ENCODE data around the gene PLA2G4C. TPM values are rescaled to one million over a fixed set of nuclear protein-coding genes. Genes with fewer than 3 reads are reported as not detected.
A peak's percentile ranks its signal among the peaks of the same experiment; 100 is the strongest.
"Not testable (repeated sequence)": the region's sequence is repeated elsewhere in the genome, so short reads cannot be mapped to it uniquely, and the experiment has no call there.

The PLA2G4C gene
- total RNA-seq, 2 experiments from 2014 or later: 0.82 to 2.1 TPM

DNA sequence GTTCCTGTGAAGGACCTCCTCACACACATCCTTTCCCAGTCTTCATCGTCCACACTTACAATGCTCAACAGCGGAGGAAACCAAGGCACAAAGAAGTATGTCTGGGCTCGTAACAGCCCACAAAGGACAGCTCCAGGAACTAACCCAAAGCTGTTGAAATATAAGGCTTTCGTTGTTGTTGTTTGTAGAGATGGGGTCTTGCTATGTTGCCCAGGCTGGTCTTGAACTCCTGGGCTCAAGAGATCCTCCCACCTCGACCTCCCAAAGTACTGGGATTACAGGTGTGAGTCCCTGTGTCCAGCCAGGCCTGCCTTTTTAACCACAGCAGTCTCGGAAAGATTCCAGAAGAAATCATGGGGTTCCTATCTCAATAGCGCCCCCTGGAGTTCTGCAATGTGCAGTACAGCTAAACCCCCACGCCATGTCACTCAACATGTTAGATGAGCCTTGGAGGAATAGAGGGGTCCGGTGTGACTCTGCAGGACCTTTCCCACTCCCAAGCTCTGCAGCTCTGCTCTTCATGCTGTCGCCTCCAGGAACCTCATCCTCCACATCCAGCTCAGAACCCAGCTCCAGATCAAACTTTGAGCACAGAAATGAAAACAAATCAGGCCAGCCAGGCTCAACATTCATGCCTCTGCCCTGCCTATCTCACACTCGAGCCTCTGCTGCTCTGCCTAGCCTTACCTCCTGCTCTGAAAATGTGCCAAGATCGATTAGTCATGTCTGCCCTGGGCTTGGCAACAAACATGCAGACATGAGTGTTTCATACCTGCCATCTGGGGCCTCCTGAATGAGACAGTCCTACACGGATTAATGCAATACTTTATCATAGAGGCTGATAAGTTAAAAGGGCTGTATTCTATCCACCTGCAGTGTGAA, 7.5 kb downstream of the PLA2G4C start:
- ATAC-seq (peak; percentile 47), DNase-seq (peak; percentile 53)
- Mint-ChIP-seq H3K4me1 (peaks cover 2% of the 10 kb centered on the region), H3K9me3 (ENCODE audit: low read depth) (no peaks in the 10 kb centered on the region), H3K4me3 (no peak overlapping the region), H3K27me3 (no peaks in the 10 kb centered on the region), H3K27ac (no peak overlapping the region), H3K36me3 (no peaks in the 10 kb centered on the region)
- CTCF ChIA-PET: interaction anchor here (0.6 to 5.0 kb wide), 14 partner anchors 9 to 1559 kb away, joined by 3 to 40 read pairs (median 4); no protein-coding TSS in a partner anchor

DNA sequence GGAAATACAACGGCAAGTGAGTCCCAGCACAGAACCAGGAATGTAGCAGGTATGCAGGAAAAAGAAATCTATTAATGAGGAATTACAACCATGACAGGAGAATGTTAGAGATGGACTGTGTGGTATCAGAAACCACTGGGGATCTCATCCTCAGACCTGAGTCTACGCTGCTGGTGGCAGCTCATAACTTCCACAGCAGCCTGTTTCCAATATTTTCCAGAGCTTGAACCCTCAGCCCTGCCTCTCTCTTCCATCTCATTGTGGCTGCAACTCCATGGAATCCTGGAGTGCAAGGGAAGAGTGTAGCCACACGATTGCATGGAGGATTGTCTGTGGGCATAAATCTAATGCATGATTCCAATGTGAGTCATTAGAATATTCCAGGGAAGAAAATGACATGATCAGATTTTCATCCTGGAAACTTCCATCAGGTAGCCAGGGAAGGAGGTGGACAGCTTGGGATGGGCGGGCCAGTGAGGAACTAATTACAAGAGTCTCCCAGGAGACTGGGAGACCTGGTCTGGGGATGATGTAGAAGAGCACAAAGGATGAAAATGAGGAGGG, 14.9 kb downstream of the PLA2G4C start:
- CTCF ChIA-PET: no interaction called here
- Mint-ChIP-seq H3K27ac (no peak overlapping the region), H3K9me3 (ENCODE audit: low read depth) (peaks cover 6% of the 10 kb centered on the region), H3K36me3 (peaks cover 3% of the 10 kb centered on the region), H3K4me3 (no peak overlapping the region), H3K27me3 (peaks cover 3% of the 10 kb centered on the region), H3K4me1 (peaks cover 5% of the 10 kb centered on the region)
- ATAC-seq (no peak), DNase-seq (no peak)

DNA sequence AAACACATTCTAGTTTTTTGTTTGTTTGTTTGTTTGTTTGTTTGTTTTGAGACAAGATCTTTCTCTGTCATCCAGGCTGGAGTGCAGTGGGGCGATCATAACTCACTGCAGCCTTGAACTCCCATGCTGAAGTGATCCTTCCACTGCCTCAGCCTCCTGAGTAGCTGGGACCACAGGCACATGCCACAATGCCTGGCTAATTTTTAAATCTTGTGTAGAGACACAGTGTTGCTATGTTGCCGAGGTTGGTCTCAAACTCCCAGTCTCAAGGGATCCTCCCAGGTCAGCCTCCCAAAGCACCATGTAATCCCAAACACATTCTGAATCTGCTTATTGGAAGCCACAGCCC, 15.8 kb downstream of the PLA2G4C start:
- DNase-seq (no peak), ATAC-seq (no peak)
- H3K36me3 Mint-ChIP-seq: peaks cover 3% of the 10 kb centered on the region
- peaks cover 5% of the 10 kb centered on the region for H3K4me1 Mint-ChIP-seq
- peaks cover 6% of the 10 kb centered on the region for H3K9me3 Mint-ChIP-seq (ENCODE audit: low read depth)
- H3K27me3 Mint-ChIP-seq: peaks cover 3% of the 10 kb centered on the region
- H3K27ac Mint-ChIP-seq: no peak overlapping the region
- H3K4me3 Mint-ChIP-seq: no peak overlapping the region
- CTCF ChIA-PET: interaction anchor here (0.9 to 1.5 kb wide), 2 partner anchors 8 to 13 kb away, joined by 4 read pairs; no protein-coding TSS in a partner anchor

DNA sequence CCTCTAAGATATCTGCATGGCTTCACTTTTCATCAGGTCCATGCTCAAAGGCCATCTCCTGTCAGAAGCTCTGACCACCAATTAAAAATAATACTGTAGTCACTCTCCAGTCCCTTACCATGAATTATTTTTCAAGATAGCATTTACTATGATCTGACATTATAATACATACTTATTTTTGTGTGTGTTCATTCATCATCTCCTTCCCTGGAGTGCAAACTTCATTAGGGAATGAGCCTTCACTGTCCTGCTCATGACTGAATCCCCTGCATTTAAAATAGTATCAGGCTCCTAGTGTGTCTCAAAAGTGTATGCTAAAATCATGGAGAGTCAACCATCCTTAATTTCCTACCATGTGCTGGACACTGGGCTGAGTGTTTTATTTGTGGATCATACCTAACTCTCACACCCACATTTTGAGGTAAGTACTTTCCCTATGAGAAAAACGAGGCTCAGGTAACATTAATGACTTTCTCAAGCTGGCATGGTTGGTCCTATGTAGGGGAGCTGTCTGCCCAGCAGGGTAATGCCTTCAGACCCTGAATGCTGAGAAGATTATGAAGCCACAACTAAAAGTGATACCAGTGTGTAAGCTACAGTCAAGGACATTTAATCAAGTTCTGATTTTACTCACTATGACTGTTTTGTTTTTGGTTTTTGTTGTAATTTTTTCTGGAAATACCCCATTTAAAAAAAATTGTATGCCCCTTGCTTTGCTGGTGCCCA, 16.3 kb downstream of the PLA2G4C start:
- ATAC-seq: peak; percentile 36
- CTCF ChIA-PET: interaction anchor here (0.9 to 1.5 kb wide), 3 partner anchors 8 to 15 kb away, joined by 4 to 6 read pairs (median 4); no protein-coding TSS in a partner anchor
- Mint-ChIP-seq H3K4me1 (peaks cover 5% of the 10 kb centered on the region), H3K9me3 (ENCODE audit: low read depth) (peaks cover 6% of the 10 kb centered on the region), H3K4me3 (no peak overlapping the region), H3K27ac (no peak overlapping the region), H3K27me3 (peaks cover 3% of the 10 kb centered on the region), H3K36me3 (peaks cover 3% of the 10 kb centered on the region)
- no peak for DNase-seq

DNA sequence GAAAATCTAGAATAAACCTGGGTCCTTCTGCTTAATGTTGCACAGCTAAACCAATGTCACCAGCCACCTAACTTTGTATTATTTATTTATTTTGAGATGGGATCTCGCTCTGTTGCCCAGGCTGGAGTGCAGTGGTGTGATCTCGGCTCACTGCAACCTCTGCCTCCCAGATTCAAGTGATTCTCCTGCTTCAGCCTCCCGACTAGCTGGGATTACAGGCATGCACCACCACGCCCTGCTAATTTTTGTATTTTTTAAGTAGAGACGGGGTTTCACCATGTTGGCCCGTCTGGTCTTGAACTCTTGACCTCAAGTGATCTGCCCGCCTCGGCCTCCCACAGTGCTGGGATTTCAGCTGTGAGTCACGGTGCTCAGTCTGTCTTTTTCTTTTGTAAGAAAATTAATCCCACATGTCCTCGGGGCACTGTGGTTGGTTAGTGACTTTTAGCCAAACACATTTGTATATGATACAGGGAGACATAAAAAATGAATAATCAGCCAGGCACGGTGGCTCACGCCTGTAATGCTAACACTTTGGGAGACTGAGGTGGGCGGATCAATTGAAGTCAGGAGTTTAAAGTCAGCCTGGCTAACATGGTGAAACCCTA, 19.4 kb downstream of the PLA2G4C start:
- H3K4me3 Mint-ChIP-seq; H3K27me3 Mint-ChIP-seq; DNase-seq; ATAC-seq; H3K9me3 Mint-ChIP-seq (ENCODE audit: low read depth); H3K36me3 Mint-ChIP-seq; H3K4me1 Mint-ChIP-seq; H3K27ac Mint-ChIP-seq; CTCF ChIA-PET: not testable (repeated sequence)

DNA sequence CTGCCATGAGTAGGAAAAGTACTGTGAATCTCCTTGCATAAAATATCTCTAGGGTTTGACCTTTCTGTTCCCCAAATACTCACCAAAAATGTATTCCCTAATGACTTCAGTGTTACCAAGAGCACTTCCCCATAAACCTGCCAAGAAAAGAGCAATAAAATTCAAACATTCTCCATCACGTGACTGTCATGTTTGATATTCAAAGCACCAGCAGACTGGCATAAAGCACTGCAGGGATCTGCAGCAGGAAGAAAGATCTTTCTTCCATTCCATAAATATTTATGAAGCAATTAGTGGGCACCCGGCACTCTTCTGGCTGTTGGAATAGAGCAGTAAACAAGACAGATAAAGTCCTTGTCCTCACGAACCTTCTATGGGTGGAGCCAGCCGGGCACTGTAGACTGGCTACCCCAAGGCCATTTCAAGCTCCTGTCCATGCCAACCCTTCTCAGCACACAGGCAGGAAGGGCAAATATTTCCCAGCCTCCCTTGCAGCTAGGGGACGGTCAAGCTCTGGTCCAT, 20.3 kb downstream of the PLA2G4C start:
- Mint-ChIP-seq H3K9me3 (ENCODE audit: low read depth) (peaks cover 6% of the 10 kb centered on the region), H3K27me3 (peaks cover 3% of the 10 kb centered on the region), H3K27ac (no peak overlapping the region), H3K36me3 (peaks cover 3% of the 10 kb centered on the region), H3K4me1 (peaks cover 5% of the 10 kb centered on the region), H3K4me3 (no peak overlapping the region)
- CTCF ChIA-PET: no interaction called here
- ATAC-seq (no peak), DNase-seq (no peak)

DNA sequence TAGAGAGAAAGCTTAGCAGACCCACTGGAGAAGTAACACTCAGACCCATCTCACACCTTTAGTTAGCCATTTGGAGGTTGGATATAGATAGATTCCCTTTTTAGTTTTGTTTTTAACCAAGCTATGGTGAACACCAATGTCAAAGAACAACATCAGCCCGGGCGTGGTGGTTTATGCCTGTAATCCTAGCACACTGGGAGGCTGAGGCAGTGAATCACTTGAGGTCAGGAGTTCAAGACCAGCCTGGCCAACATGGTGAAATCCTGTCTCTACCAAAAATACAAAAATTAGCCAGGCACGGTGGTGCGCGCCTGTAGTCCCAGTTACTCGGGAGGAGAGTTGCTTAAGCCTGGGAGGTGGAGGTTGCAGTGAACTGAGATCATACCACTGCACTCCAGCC, 21.6 kb downstream of the PLA2G4C start:
- CTCF ChIA-PET: interaction anchor here (0.6 kb wide), 1 partner anchor 43 kb away, joined by 3 read pairs; no protein-coding TSS in a partner anchor
- not testable (repeated sequence) for H3K27ac Mint-ChIP-seq; H3K36me3 Mint-ChIP-seq; ATAC-seq; H3K4me3 Mint-ChIP-seq; H3K4me1 Mint-ChIP-seq; DNase-seq; H3K9me3 Mint-ChIP-seq (ENCODE audit: low read depth); H3K27me3 Mint-ChIP-seq

DNA sequence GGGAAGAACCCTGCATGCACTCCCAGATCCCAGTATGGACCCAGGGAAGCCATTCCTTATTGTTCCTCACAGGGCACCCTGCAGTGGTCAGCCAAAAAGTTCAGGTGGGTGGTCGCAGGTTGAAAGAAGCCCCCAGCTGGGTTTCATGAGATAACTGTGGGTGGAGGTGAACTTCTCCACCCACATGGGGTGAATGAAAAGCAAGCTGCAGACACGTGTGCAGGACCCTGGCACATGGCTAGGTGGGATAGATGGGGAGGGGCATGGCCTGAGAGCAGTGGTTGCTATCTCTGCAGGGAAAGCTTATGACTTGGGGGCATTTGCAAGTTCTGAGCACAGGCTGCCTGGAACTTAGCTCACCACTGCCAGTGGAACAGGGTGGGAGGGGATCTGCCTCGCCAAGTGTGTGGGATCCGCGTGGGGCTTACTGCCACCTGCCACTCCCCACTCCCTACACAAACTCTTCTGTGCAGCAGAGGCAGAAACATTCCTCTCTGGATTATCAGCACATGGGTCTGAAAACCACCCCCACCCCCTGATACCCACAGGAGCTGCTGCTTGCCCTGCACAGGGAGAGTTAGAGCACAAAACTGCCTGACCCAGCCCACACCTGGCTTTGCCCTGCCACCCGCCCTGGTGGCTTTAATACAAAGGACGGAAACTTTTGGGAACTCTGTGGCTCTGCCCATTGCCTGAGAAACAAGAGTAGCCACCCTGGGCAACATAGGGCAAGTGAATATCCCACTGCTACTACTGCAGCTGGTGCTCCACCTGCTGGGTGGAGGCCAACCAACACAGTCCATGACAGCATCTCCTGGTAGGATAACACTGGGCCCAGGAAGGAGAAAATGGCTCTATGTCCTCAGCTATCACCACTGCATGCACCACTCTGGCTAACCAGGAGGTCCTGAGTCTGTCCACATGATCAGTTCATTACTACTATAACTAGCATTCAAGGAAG, 24.4 kb downstream of the PLA2G4C start:
- DNase-seq (no peak), ATAC-seq (no peak)
- Mint-ChIP-seq H3K27me3 (no peaks in the 10 kb centered on the region), H3K4me3 (no peak overlapping the region), H3K36me3 (no peaks in the 10 kb centered on the region), H3K27ac (no peak overlapping the region), H3K9me3 (ENCODE audit: low read depth) (no peaks in the 10 kb centered on the region), H3K4me1 (no peaks in the 10 kb centered on the region)
- CTCF ChIA-PET: interaction anchor here (0.8 to 1.0 kb wide), 2 partner anchors 17 to 21 kb away, joined by 3 read pairs; no protein-coding TSS in a partner anchor

DNA sequence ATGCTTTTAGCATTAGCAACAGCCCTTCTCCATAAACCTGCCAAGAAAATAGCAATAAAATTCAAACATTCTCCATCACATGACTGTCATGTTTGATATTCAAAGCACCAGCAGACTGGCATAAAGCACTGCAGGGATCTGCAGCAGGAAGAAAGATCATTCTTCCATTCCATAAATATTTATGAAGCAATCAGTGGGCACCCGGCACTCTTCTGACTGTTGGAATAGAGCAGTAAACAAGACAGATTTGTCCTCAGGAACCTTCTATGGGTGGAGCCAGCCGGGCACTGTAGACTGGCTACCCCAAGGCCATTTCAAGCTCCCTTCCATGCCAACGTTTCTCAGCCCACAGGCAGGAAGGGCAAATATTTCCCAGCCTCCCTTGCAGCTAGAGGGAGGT, 25.5 kb downstream of the PLA2G4C start:
- Mint-ChIP-seq H3K9me3 (ENCODE audit: low read depth) (no peaks in the 10 kb centered on the region), H3K27ac (no peak overlapping the region), H3K27me3 (peaks cover 1% of the 10 kb centered on the region), H3K4me1 (no peaks in the 10 kb centered on the region), H3K4me3 (no peak overlapping the region), H3K36me3 (no peaks in the 10 kb centered on the region)
- CTCF ChIA-PET: no interaction called here
- ATAC-seq: no peak
- DNase-seq: no peak

DNA sequence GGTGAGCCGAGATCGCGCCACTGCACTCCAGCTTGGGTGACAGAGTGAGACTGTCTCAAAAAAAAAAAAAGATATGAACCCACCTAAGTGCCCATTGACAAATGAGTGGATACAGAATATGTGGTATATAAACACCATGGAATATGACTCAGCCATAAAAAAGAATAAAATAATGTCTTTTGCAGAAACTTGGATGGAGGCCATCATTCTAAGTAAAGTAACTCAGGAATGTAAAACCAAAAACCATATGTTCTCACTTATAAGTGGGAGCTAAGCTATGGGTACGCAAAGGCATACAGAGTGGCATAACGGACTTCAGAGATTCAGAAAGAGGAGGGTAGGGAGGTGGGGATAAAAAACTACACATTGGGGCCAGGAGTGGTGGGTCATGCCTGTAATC, 29.5 kb downstream of the PLA2G4C start:
- peaks cover 19% of the 10 kb centered on the region for H3K27me3 Mint-ChIP-seq
- no peak for ATAC-seq
- CTCF ChIA-PET: interaction anchor here (1.4 kb wide), 1 partner anchor 26 kb away, joined by 5 read pairs; no protein-coding TSS in a partner anchor

DNA sequence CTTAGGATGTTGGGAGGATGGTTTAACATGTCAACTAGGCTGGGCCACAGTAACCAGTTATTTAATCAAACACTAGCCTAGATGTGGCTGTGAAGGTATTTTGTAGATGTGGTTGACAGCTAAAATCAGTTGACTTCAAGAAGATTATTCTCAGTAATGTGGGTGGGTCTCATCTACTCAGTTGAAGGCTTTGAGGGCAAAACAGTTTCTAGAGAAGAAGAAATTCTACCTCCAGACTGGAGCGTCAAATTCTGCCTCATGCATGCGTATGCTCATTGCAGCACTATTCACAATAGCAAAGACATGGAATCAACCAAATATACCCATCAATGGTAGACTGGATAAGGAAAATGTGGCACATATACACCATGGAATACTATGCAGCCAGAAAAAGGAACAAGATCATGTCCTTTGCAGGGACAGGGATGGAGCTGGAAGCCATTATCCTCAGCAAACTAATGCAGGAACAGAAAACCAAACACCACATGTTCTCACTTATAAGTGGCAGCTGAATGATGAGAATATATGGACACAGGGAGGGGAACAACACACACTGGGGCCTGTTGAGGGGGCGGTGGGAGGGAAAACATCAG, 40.3 kb downstream of the PLA2G4C start:
- ATAC-seq; H3K4me1 Mint-ChIP-seq; H3K36me3 Mint-ChIP-seq; H3K27me3 Mint-ChIP-seq; DNase-seq; H3K4me3 Mint-ChIP-seq; H3K9me3 Mint-ChIP-seq (ENCODE audit: low read depth); H3K27ac Mint-ChIP-seq; CTCF ChIA-PET: not testable (repeated sequence)

More for the DNA sequence above, 29.5 kb downstream of the PLA2G4C start:
- H3K4me3 Mint-ChIP-seq: no peak overlapping the region
- no peaks in the 10 kb centered on the region for H3K9me3 Mint-ChIP-seq (ENCODE audit: low read depth)
- DNase-seq: no peak
- no peaks in the 10 kb centered on the region for H3K36me3 Mint-ChIP-seq
- no peak overlapping the region for H3K27ac Mint-ChIP-seq
- no peaks in the 10 kb centered on the region for H3K4me1 Mint-ChIP-seq

DNA sequence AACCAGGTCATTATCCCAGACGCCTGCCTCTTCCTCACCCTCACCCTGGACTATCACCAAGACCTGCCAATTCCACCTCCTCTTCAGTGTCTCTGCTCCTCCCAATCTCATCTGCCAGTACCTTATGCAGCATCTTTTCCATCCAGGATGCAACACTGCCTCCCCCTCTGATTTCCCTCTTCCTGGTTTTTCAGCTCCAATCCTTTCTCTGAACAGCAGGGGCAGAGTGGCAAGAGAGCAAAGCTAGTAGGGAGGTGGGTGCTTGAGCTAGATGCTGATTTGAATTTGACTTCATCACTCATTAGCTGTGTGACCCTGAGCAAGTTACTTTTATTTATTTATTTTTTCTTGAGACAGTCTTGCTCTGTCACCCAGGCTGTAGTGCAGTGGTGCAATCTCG, 41.2 kb downstream of the PLA2G4C start:
- H3K9me3 Mint-ChIP-seq (ENCODE audit: low read depth): no peaks in the 10 kb centered on the region
- ATAC-seq: no peak
- H3K27ac Mint-ChIP-seq: no peak overlapping the region
- DNase-seq: no peak
- CTCF ChIA-PET: no interaction called here
- H3K4me3 Mint-ChIP-seq: no peak overlapping the region
- no peaks in the 10 kb centered on the region for H3K4me1 Mint-ChIP-seq
- no peaks in the 10 kb centered on the region for H3K36me3 Mint-ChIP-seq
- no peaks in the 10 kb centered on the region for H3K27me3 Mint-ChIP-seq

Measured in activated CD8-positive, alpha-beta memory T cell treated with anti-CD3 and anti-CD28 coated beads, Interleukin-2, amount 10 ng/mL, durations not matched to agents 7 days and 5 days (primary cell).